Measurements from ENCODE around the gene SCN2A.
"Not testable (repeated sequence)": the region's sequence is repeated elsewhere in the genome, so short reads cannot be mapped to it uniquely, and the experiment has no call there.

Gene SCN2A

GRCh38 chr2:165253178-165253577 is 14.0 kb downstream of the SCN2A start:
- no peak for DNase-seq (ENCODE audit: low spot score)

- no peak for DNase-seq (ENCODE audit: low spot score)
Observed at GRCh38 chr2:165256618-165257017, 17.4 kb downstream of the SCN2A start.

GRCh38 chr2:165260347-165260746 is 21.1 kb downstream of the SCN2A start:
- not testable (repeated sequence) for DNase-seq (ENCODE audit: low spot score)

GRCh38 chr2:165268754-165269153 is 29.5 kb downstream of the SCN2A start:
- no peak for DNase-seq (ENCODE audit: low spot score)

- no peak for DNase-seq (ENCODE audit: low spot score)
Observed at GRCh38 chr2:165273176-165273575, 34.0 kb downstream of the SCN2A start.

GRCh38 chr2:165274698-165275097 is 35.5 kb downstream of the SCN2A start:
- DNase-seq (ENCODE audit: low spot score): peak; percentile 25

- no peak for DNase-seq (ENCODE audit: low spot score)
Observed at GRCh38 chr2:165275932-165276331, 36.7 kb downstream of the SCN2A start.

- no peak for DNase-seq (ENCODE audit: low spot score)
Observed at GRCh38 chr2:165277295-165277694, 38.1 kb downstream of the SCN2A start.

- DNase-seq (ENCODE audit: low spot score): no peak
Observed at GRCh38 chr2:165277860-165278656, 38.8 kb downstream of the SCN2A start.

- DNase-seq (ENCODE audit: low spot score): no peak
Observed at GRCh38 chr2:165280356-165280755, 41.1 kb downstream of the SCN2A start.

GRCh38 chr2:165281387-165281786 is 42.2 kb downstream of the SCN2A start:
- no peak for DNase-seq (ENCODE audit: low spot score)

GRCh38 chr2:165283342-165283741 is 44.1 kb downstream of the SCN2A start:
- DNase-seq (ENCODE audit: low spot score): no peak

- DNase-seq (ENCODE audit: low spot score): no peak
Observed at GRCh38 chr2:165287094-165287778, 48.0 kb downstream of the SCN2A start.

GRCh38 chr2:165289069-165289468 is 49.9 kb downstream of the SCN2A start:
- DNase-seq (ENCODE audit: low spot score): no peak

- DNase-seq (ENCODE audit: low spot score): peak; percentile 93
Observed at GRCh38 chr2:165293440-165294420, 54.5 kb downstream of the SCN2A start.

GRCh38 chr2:165294912-165295311 is 55.7 kb downstream of the SCN2A start:
- DNase-seq (ENCODE audit: low spot score): peak; percentile 7

- peak; percentile 12 for DNase-seq (ENCODE audit: low spot score)
Observed at GRCh38 chr2:165295643-165296042, 56.4 kb downstream of the SCN2A start.

GRCh38 chr2:165305391-165306096 is 66.3 kb downstream of the SCN2A start:
- DNase-seq (ENCODE audit: low spot score): no peak

- DNase-seq (ENCODE audit: low spot score): no peak
Observed at GRCh38 chr2:165307317-165307716, 68.1 kb downstream of the SCN2A start.

GRCh38 chr2:165311949-165312348 is 72.7 kb downstream of the SCN2A start:
- DNase-seq (ENCODE audit: low spot score): no peak

- no peak for DNase-seq (ENCODE audit: low spot score)
Observed at GRCh38 chr2:165312999-165313398, 73.8 kb downstream of the SCN2A start.

GRCh38 chr2:165313509-165313908 is 74.3 kb downstream of the SCN2A start:
- no peak for DNase-seq (ENCODE audit: low spot score)
